GM19372 (cell line): ENCODE measurements around the gene EIF5.

Experiments
- ATAC-seq: cut with Tn5 transposase; IDR thresholded peaks from one replicate; pipeline ENCODE4 v1.9.1; 2021; ENCODE audit warnings: mild to moderate bottlenecking, low read depth, moderate library complexity; ENCODE audit not compliant: unreplicated experiment

Gene EIF5

DNA sequence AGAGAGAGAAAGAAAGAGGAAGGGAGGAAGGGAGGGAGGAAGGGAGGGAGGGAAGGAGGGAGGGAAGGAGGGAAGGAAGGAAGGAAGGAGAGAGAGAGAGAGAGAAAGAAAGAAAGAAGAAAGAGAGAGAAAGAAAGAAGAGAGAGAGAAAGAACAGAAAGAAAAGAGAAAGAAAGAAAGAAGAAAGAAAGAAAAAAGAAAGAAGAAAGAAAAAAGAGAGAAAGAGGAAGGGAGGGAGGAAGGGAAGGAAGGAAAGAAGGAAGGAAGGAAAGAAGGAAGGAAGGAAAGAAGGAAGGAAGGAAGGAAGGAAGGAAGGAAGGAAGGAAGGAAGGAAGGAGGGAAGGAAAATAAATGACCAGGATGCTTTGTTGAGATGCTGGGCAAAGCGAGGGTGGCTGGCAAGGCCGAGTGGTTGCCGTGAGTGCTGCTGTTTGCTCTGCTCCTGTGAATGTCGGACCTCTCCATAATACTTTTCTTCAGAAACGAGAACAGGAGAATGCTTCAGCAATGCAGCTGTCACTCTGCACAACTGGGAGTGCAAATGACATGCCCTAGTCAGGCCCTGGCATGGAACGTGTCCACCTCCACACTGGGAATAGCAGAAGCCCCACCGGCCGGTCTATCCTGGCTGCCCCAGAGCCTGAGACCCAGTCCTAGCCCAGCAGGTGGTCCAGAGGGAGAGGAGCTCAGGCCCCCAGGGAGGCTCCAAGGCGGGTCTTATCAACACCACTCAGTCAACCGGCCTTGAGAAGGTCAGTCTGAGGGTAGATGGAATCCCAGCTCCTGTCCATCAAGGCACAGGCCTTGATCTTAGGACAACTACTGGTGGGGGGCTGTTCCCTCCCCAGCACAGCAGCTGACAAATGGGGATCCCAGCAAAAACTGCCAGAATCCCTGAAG, 25.1 kb upstream of the EIF5 start:
- ATAC-seq, result no peak

DNA sequence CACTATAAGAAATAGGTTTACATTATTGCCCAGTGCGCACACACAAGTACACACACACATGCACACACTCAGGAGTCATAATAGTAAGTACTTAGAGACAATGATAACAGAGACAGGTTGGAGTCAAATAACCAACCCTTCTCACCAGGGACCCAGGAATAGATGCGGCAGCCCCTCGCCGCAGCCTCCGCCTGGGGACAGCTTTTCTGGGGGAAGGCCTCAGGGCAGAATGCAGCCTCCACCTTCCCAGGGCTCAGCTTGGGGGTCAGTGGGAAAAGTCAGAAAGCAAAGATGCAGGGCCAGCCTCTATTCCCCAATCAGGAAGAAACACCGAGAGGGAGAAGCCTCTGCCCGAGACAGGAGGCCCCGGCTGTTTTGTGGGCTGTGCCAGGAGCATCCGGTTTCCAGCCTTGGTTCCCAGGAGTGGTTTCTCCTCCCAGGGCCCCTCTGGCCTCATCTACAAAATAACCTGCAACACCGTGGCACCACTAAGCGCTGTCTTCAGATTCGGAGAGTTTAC, 23.4 kb upstream of the EIF5 start:
- no peak for ATAC-seq

DNA sequence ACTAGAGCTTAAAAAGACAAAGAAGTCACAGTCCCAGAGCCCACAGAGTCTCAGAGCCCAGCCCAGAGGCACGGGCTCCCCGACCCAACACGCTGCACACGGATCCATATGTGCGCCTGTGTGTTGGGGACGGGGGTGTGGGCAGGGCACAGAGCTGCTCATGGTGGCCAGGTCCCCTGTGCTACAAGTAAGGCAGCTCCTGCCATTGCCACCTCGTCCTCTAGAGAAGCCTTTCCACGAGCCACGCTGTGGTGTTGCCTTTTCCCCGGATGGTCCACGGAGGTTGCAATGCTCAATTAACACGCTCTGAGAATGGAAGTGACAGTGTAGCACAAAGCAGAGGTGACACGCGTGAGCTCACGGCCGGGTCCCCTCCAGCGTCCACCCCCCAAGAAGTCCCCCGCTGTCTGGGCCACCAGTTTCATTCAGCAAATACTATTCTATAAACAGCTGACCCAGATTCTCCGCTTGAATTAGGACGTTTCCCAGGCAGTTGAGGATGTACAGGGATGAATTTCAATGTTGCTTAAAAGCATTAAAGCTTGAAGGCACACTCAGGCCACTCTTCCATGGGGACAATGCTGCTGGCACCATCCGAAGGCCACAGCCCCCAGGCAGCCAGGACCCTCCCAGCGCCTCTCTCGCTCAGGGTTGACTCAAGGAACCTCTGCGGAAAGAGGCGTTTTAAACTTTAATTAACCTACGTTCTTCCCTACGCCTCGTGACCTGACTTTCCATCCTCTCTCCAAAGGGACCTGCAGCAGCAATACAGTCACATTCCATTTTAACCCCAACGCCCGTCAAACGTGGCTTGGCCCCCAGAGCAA, 22.7 kb upstream of the EIF5 start:
- ATAC-seq, result no peak

DNA sequence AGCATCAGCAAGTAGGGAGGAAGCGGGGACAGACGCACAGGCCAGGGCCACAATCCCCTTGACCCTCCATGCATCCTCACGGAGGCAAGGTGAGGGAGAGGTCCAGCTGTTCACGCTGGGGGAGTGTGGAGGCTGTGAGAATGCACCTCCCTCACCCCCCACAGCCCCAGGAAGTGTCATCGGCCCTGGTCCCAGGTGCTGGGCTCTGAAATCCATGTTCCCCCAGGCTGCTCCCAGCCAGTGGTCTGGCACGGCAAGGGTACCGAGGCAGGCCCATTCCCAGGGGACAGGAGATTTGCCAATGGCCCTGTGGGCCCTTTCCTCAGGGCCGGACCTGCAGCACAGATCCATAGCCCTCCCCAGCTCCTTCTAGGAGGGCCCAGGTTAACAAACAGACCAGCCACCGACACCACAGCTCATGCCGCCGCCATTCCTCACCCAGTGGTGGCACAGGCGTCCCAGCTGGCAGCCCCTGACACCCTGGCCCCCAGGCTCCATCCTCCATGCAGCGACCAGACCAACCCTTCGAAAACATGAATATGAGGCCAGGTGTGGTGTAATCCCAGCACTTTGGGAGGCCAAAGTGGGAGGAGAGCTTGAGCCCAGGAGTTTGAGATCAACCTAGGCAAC, 21.9 kb upstream of the EIF5 start:
- ATAC-seq, result no peak

DNA sequence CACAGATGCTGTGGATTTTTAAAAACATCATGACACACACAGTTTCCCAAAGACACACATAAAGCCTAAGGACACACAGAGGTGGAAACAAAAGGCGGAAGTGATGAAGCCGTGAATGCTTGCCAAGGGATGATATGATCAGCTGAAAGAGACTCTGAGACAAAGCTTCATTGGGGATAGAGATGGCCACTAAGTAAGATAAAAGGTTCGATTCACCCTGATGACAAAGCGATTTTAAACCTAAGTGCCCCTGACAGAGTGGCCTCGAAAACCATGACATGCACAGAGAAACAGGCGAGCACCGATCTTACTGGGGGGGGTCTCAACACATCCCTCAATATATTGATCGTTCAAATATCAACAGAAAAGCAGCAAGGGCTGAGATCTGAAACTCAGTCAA, 20.3 kb upstream of the EIF5 start:
- ATAC-seq, result no peak

DNA sequence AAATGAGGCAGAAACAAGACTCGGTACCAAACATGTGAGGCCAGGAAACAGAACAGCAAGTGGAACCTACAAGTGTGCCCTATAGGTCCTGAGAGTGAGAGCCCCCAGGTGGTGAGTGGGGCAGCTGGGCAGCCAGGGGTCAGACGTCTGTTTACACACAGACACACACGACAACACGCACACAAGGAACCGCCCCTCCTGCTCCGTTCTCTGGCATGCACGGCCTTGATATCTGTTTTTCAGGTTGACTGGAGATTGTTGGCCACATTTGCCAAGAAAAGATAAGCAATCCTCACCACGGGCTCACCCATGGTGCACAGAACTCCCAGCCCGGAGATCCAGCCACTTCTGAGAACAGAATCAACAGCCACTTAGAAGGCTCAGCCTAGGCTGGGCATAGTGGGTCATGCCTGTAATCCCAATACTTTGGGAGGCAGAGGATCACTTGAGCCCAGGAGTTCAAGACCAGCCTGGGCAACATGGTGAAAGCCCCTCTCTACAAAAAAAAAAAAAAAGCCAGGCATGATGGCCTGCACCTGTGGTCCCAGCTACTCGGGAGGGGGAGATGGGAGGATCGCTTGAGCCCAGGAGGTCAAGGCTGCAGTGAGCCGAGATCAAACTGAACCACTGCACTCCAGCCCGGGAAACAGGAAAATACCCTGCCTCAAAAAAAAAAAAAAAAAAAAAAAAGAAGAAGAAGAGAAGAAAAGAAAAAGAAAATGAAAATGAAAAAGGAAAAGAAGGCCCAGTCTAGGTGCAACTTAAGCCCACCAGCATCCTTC, 19.4 kb upstream of the EIF5 start:
- ATAC-seq, result no peak

DNA sequence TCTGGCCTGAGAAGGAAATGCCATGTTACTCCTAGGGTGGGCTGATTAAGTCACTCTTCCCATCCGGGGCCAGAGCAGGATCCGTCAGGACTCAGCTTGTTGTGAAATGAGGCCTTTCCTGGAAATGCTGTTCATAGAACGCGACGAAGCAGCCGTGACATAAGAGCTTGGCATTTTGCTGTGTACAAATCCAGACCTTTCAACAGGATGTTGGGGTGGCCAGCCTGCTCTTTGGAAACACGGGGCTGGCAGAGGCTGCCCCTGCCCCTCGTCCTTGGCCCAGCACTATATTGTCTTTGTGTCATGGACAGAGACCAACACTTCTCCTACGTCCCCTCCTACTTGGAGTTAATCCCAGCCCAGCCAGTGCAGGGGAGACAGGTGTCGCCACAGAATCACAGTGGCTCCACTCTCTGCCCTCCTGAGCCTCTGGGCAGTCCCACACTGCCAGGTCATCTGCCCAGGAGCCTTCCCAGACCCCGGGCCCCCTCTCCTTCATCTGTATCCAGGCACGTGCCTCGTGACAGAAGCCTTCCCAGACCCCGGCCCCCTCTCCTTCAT, 18.6 kb upstream of the EIF5 start:
- ATAC-seq, result no peak

DNA sequence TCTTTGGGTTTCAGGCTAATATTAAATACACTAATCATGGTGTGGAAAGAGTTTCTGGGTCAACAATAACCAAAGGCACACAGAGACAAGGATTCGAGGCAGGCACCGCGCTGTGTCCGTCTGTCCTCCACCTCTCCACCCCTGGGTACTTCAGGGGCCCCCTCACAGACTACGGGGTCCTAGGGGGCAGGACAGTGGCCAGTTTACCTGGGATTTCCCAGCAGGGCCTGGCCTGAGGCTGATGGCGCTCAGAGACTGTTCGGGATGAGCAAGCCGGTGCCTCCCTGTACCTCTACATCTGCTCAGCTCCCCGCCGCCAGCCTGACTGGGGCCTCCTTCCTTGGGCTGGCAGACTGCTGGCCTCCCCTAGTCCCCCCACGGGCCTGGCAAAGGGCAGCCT, 18.1 kb upstream of the EIF5 start:
- no peak for ATAC-seq

- no peak for ATAC-seq
Measured at GRCh38 chr14:103316721-103317121, 17.3 kb upstream of the EIF5 start.

- ATAC-seq, result no peak
Measured at GRCh38 chr14:103317251-103317650, 16.8 kb upstream of the EIF5 start.

- no peak for ATAC-seq
Measured at GRCh38 chr14:103317976-103318580, 16.0 kb upstream of the EIF5 start.

GRCh38 chr14:103318750-103319419, 15.2 kb upstream of the EIF5 start:
- ATAC-seq, result no peak

DNA sequence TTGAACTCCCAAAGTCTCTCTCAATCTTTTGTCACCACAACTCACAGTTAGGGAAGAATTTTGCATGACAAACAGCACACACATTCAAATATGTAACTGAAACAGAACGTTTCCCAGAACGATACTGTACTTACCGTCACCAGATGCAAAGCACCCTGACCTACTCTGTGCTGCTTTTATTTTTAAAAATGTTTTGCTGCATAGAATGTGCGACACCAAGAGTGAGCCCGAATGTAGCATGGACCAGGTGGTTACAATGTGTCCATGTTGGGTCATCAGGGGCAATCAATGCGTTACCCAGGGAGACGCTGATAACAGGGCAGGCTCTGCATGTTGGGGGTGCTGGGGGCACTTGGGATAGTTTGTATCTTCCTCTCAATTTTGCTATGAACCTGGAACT, 14.6 kb upstream of the EIF5 start:
- ATAC-seq, result no peak

- ATAC-seq, result no peak
Measured at GRCh38 chr14:103326078-103326477, 8.0 kb upstream of the EIF5 start.

DNA sequence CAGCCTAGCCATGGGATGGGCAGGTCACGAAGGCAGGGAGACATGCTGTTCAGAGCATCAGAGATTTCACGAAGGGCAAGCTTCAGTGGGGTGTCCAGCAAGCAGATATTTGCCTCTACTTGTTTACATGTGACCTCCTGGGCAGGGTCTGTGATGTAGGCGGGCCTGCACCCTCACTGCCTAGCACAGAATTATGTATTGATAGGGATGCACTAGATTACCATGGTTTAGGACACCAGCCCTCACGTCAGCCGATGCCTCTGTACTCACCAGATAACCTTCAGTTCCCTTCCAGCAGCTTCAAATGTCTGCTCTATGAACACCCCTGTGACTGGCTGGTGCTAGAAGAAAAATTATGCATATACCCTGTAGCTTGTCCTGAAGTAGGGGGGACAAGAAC, 5.1 kb upstream of the EIF5 start:
- ATAC-seq, result no peak

- no peak for ATAC-seq
Measured at GRCh38 chr14:103329401-103330347, 4.4 kb upstream of the EIF5 start.

GRCh38 chr14:103330536-103330935, 3.5 kb upstream of the EIF5 start:
- no peak for ATAC-seq
